H9 (cell line): ENCODE measurements around the gene PDE7B. TPM values are rescaled to one million over a fixed set of nuclear protein-coding genes. Genes with fewer than 3 reads are reported as not detected.

Experiments
- DNase-seq: peaks from one replicate; pipeline ENCODE4 v3.0.0-alpha.2; 2017
- H2AFZ ChIP-seq: one replicate; pipeline ENCODE4 v1.6.1; 2013; ENCODE audit warnings: mild to moderate bottlenecking, low read length, control low read depth, moderate library complexity
- H2AK5ac ChIP-seq: 2 replicates; pipeline ENCODE4 v1.6.1; 2013; ENCODE audit warnings: low read length, control low read depth, mixed read lengths; ENCODE audit not compliant: insufficient read length
- H2BK120ac ChIP-seq: one replicate; pipeline ENCODE4 v1.6.1; 2013; ENCODE audit warnings: low read depth, mild to moderate bottlenecking, low read length, control low read depth, inconsistent platforms; ENCODE audit not compliant: poor library complexity, severe bottlenecking
- H2BK12ac ChIP-seq: 2 replicates; pipeline ENCODE4 v1.6.1; 2013; ENCODE audit warnings: low read length, control low read depth, mixed read lengths, low read depth; ENCODE audit not compliant: insufficient read length
- H2BK15ac ChIP-seq: 2 replicates; pipeline ENCODE4 v1.6.1; 2013; ENCODE audit warnings: low read depth, low read length, control low read depth
- H2BK20ac ChIP-seq: one replicate; pipeline ENCODE4 v1.6.1; 2013; ENCODE audit warnings: low read depth, mild to moderate bottlenecking, low read length, control low read depth, inconsistent platforms; ENCODE audit not compliant: poor library complexity, severe bottlenecking
- H2BK5ac ChIP-seq: 2 replicates; pipeline ENCODE4 v1.6.1; 2013; ENCODE audit warnings: low read length, control low read depth, mixed read lengths; ENCODE audit not compliant: insufficient read length
- H3K14ac ChIP-seq: 2 replicates; pipeline ENCODE4 v1.6.1; 2013; ENCODE audit warnings: low read length, control low read depth; ENCODE audit not compliant: insufficient read depth
- H3K18ac ChIP-seq: 2 replicates; pipeline ENCODE4 v1.6.1; 2013; ENCODE audit warnings: low read depth, mild to moderate bottlenecking, mixed read lengths, low read length, control low read depth; ENCODE audit not compliant: insufficient read length
- H3K23ac ChIP-seq: 2 replicates; pipeline ENCODE4 v1.6.1; 2013; ENCODE audit warnings: low read length, control low read depth, mixed read lengths, low read depth; ENCODE audit not compliant: insufficient read length
- H3K23me2 ChIP-seq: 2 replicates; pipeline ENCODE4 v1.6.1; 2013; ENCODE audit warnings: low read depth, mild to moderate bottlenecking, mixed read lengths, low read length, control low read depth; ENCODE audit not compliant: insufficient read length, poor library complexity, severe bottlenecking
- H3K27ac ChIP-seq: 2 replicates; pipeline ENCODE4 v1.5.1; 2013; ENCODE audit warnings: low read length, control low read depth, mixed read lengths, low read depth; ENCODE audit not compliant: insufficient read length
- H3K27me3 ChIP-seq: 2 replicates; pipeline ENCODE4 v1.6.1; 2013; ENCODE audit warnings: low read length, control low read depth, inconsistent platforms; ENCODE audit not compliant: insufficient read depth
- H3K4ac ChIP-seq: 2 replicates; pipeline ENCODE4 v1.6.1; 2013; ENCODE audit warnings: low read depth, mild to moderate bottlenecking, control low read depth, inconsistent platforms, low read length, moderate library complexity
- H3K4me1 ChIP-seq: 2 replicates; pipeline ENCODE4 v1.6.1; 2013; ENCODE audit warnings: low read length, control low read depth, inconsistent platforms; ENCODE audit not compliant: insufficient read depth
- H3K4me2 ChIP-seq: 2 replicates; pipeline ENCODE4 v1.6.1; 2013; ENCODE audit warnings: low read length, control low read depth, mixed read lengths; ENCODE audit not compliant: insufficient read length, insufficient read depth
- H3K56ac ChIP-seq: 2 replicates; pipeline ENCODE4 v1.6.1; 2013; ENCODE audit warnings: low read depth, mild to moderate bottlenecking, mixed read lengths, low read length, control low read depth; ENCODE audit not compliant: insufficient read length
- H3K79me1 ChIP-seq: 2 replicates; pipeline ENCODE4 v1.6.1; 2013; ENCODE audit warnings: low read depth, mild to moderate bottlenecking, moderate library complexity, low read length, control low read depth, inconsistent platforms; ENCODE audit not compliant: insufficient read depth, poor library complexity, severe bottlenecking
- H3K79me2 ChIP-seq: 2 replicates; pipeline ENCODE4 v1.6.1; 2013; ENCODE audit warnings: low read length, control low read depth, inconsistent platforms; ENCODE audit not compliant: insufficient read depth
- H3K9ac ChIP-seq: 2 replicates; pipeline ENCODE4 v1.6.1; 2013; ENCODE audit warnings: low read length, control low read depth, mixed read lengths; ENCODE audit not compliant: insufficient read length; ENCODE audit errors: extremely low read depth
- H3K9me3 ChIP-seq: one replicate; pipeline ENCODE4 v1.6.1; 2013; ENCODE audit warnings: low read depth, low read length, inconsistent platforms; ENCODE audit not compliant: control insufficient read depth
- H3T11ph ChIP-seq: one replicate; pipeline ENCODE4 v1.6.1; 2013; ENCODE audit warnings: mild to moderate bottlenecking, low read length, control low read depth, inconsistent platforms
- H4K20me1 ChIP-seq: one replicate; pipeline ENCODE4 v1.6.1; 2013; ENCODE audit not compliant: control insufficient read depth, insufficient read length, insufficient read depth
- H4K5ac ChIP-seq: 2 replicates; pipeline ENCODE4 v1.6.1; 2013; ENCODE audit warnings: low read depth, mild to moderate bottlenecking, mixed read lengths, low read length, control low read depth; ENCODE audit not compliant: insufficient read length
- H4K8ac ChIP-seq: replicated peaks from 2 replicates; pipeline ENCODE4 v1.6.1; 2013; ENCODE audit warnings: low read length, control low read depth, mixed read lengths, low read depth; ENCODE audit not compliant: insufficient read length
- H4K91ac ChIP-seq: 2 replicates; pipeline ENCODE4 v1.6.1; 2013; ENCODE audit warnings: low read depth, mild to moderate bottlenecking, moderate library complexity, mixed read lengths, low read length, control low read depth; ENCODE audit not compliant: insufficient read length
- H3K27ac Mint-ChIP-seq, 3 experiments: 2 replicates in 2 of 3; 3 replicates in 1 of 3; pipeline ENCODE4 v1.8.0; 2020 to 2021; ENCODE audit warnings: mixed read lengths in 3 of 3, mild to moderate bottlenecking in 1 of 3, moderate library complexity in 1 of 3
- H3K27me3 Mint-ChIP-seq: 2 replicates; pipeline ENCODE4 v1.8.0; 2021; ENCODE audit warnings: low read depth, mild to moderate bottlenecking, moderate library complexity, mixed read lengths
- H3K36me3 Mint-ChIP-seq, 3 experiments: 2 replicates in 2 of 3; 3 replicates in 1 of 3; pipeline ENCODE4 v1.8.0; 2020 to 2021; ENCODE audit warnings: low read depth in 3 of 3, mixed read lengths in 3 of 3; ENCODE audit not compliant: insufficient read depth in 1 of 3
- H3K4me1 Mint-ChIP-seq, 2 experiments: 2 replicates each; pipeline ENCODE4 v1.8.0; 2020; ENCODE audit warnings: mixed read lengths in 2 of 2
- H3K4me3 Mint-ChIP-seq, 2 experiments: 2 replicates in 1 of 2; 3 replicates in 1 of 2; pipeline ENCODE4 v1.8.0; 2020 to 2021; ENCODE audit warnings: mild to moderate bottlenecking in 2 of 2, mixed read lengths in 2 of 2, moderate library complexity in 1 of 2
- H3K9me3 Mint-ChIP-seq, 2 experiments: 2 replicates in 1 of 2; 3 replicates in 1 of 2; pipeline ENCODE4 v1.8.0; 2020; ENCODE audit warnings: mild to moderate bottlenecking in 2 of 2, mixed read lengths in 2 of 2, moderate library complexity in 1 of 2
- CTCF ChIP-seq: fragments of 200-600 bp; sonication (generic); conservative IDR thresholded peaks from 3 replicates; pipeline ENCODE4 v1.8.0; 2021; ENCODE audit warnings: antibody characterized with exemption, mild to moderate bottlenecking
- WGBS: extraction: QIAGEN DNeasy Blood & Tissue Kit; methylation state at CpG from one replicate; pipeline ENCODE4 v1.1.7; 2013; ENCODE audit warnings: missing lambda C conversion rate, low lambda C conversion rate, mixed read lengths; ENCODE audit not compliant: insufficient read length; ENCODE audit errors: extremely low coverage; 5-methylcytosine and 5-hydroxymethylcytosine counted together
- total RNA-seq: library from RNA; stranded (reverse); gene quantifications from 2 replicates; pipeline ENCODE4 v1.2.1, GENCODE V29; 2021

Gene PDE7B
- total RNA-seq, 1 experiment from 2014 or later = not detected

DNA sequence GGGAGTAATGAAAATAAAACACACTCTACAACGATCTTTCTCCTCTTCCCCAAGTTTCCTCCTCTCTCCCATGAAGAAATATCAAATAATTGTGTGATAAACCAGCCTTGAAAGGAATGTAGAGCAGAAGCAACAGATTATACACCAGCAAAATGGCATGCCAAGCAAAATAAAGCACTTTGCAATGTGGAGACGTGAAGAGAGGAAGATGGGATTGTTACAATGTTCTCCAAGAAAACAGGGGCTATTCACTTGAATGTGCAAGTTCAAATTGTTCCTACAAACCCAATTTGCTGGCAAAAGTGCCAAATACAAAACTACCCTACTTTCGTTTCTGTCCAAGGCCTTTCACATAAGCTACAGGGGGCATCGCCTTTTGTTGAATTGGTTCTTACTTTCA is 185.1 kb downstream of the PDE7B start:
- no peak for DNase-seq
- Histone ChIP-seq H3K56ac (no peak overlapping the region), H2BK12ac (no peak overlapping the region), H3K23ac (no peak overlapping the region), H3T11ph (no peak overlapping the region), H3K27ac (no peak overlapping the region), H3K79me2 (no peaks in the 10 kb centered on the region), H3K4me1 (no peaks in the 10 kb centered on the region), H3K9me3 (no peaks in the 10 kb centered on the region), H3K9ac (no peak overlapping the region), H2AFZ (no peak overlapping the region), H3K4ac (no peak overlapping the region), H3K4me2 (no peak overlapping the region), H4K8ac (no peak overlapping the region), H4K5ac (no peak overlapping the region), H4K91ac (no peak overlapping the region), H3K18ac (no peak overlapping the region), H2BK120ac (no peak overlapping the region), H3K27me3 (no peaks in the 10 kb centered on the region), H3K79me1 (no peaks in the 10 kb centered on the region), H3K14ac (no peak overlapping the region), H2BK5ac (no peak overlapping the region), H4K20me1 (no peaks in the 10 kb centered on the region), H3K23me2 (no peaks in the 10 kb centered on the region), H2BK20ac (no peak overlapping the region), H2AK5ac (no peak overlapping the region), H2BK15ac (no peak overlapping the region)
- Mint-ChIP-seq H3K27ac (no peak overlapping the region), H3K36me3 (no peaks in the 10 kb centered on the region), H3K9me3 (no peaks in the 10 kb centered on the region), H3K4me1 (peaks cover 6 to 9% of the 10 kb centered on the region in 2 experiments), H3K27me3 (no peaks in the 10 kb centered on the region), H3K4me3 (no peak overlapping the region)
- no CpG with 5 or more reads among the region's 4 CpGs for whole genome bisulfite sequencing
- no peak for TF ChIP-seq CTCF
